DLD1 (cell line): ENCODE results near the gene DNLZ.
"Not testable (repeated sequence)": the region's sequence is repeated elsewhere in the genome, so short reads cannot be mapped to it uniquely, and the experiment has no call there.

Experiments used
- in situ Hi-C: cut with HindIII; loops from 2 replicates; pipeline ENCODE4 v1.10.0; 2017; ENCODE audit warnings: low sequenced_read_pairs

The DNLZ gene

GRCh38 chr9:136361754-136362449 lies 1.6 kb downstream of the DNLZ start:
- in situ Hi-C loops: no loop called here

GRCh38 chr9:136361047-136361753 lies 2.3 kb downstream of the DNLZ start:
- in situ Hi-C loops: no loop called here

- in situ Hi-C loops: no loop called here
Measured at GRCh38 chr9:136359774-136360718, 3.5 kb downstream of the DNLZ start.

GRCh38 chr9:136358888-136359287 lies 4.7 kb downstream of the DNLZ start:
- in situ Hi-C loops: no loop called here

GRCh38 chr9:136358016-136358415 lies 5.5 kb downstream of the DNLZ start:
- in situ Hi-C loops: no loop called here

GRCh38 chr9:136357202-136357725 lies 6.3 kb downstream of the DNLZ start:
- in situ Hi-C loops: no loop called here

GRCh38 chr9:136355616-136356557 lies 7.7 kb downstream of the DNLZ start:
- in situ Hi-C loops: no loop called here

GRCh38 chr9:136354592-136355085 lies 8.9 kb downstream of the DNLZ start:
- in situ Hi-C loops: no loop called here

GRCh38 chr9:136353757-136354488 lies 9.6 kb downstream of the DNLZ start:
- in situ Hi-C loops: no loop called here

- in situ Hi-C loops: no loop called here
Measured at GRCh38 chr9:136353088-136353487, 10.5 kb downstream of the DNLZ start.

- in situ Hi-C loops: no loop called here
Measured at GRCh38 chr9:136352682-136353081, 10.9 kb downstream of the DNLZ start.

GRCh38 chr9:136351868-136352267 lies 11.7 kb downstream of the DNLZ start:
- in situ Hi-C loops: not testable (repeated sequence)

GRCh38 chr9:136351252-136351800 lies 12.2 kb downstream of the DNLZ start:
- in situ Hi-C loops: no loop called here

- in situ Hi-C loops: no loop called here
Measured at GRCh38 chr9:136349546-136349945, 14.0 kb downstream of the DNLZ start.

- in situ Hi-C loops: no loop called here
Measured at GRCh38 chr9:136348691-136349090, 14.9 kb downstream of the DNLZ start.

GRCh38 chr9:136347472-136348256 lies 15.9 kb downstream of the DNLZ start:
- in situ Hi-C loops: no loop called here

GRCh38 chr9:136346927-136347465 lies 16.5 kb downstream of the DNLZ start:
- in situ Hi-C loops: no loop called here

GRCh38 chr9:136346157-136346481 lies 17.4 kb downstream of the DNLZ start:
- in situ Hi-C loops: no loop called here
